Fibroblast of mammary gland (primary cell): ENCODE data around the gene SHTN1.

Experiments
- DNase-seq: peaks from one replicate; pipeline ENCODE4 v3.0.0-alpha.2; 2010; ENCODE audit warnings: low read depth
- H3K4me3 ChIP-seq: 2 replicates; pipeline ENCODE4 v1.5.1; 2011; ENCODE audit warnings: low read depth, mild to moderate bottlenecking, low read length, moderate library complexity; ENCODE audit not compliant: control insufficient read depth
- TF ChIP-seq, protein P1 (sequence below): conservative IDR thresholded peaks from 2 replicates; pipeline ENCODE4 v1.5.1; 2011; ENCODE audit warnings: low read depth, low read length, inconsistent platforms; ENCODE audit not compliant: control insufficient read depth, insufficient read depth

The SHTN1 gene, protein sequence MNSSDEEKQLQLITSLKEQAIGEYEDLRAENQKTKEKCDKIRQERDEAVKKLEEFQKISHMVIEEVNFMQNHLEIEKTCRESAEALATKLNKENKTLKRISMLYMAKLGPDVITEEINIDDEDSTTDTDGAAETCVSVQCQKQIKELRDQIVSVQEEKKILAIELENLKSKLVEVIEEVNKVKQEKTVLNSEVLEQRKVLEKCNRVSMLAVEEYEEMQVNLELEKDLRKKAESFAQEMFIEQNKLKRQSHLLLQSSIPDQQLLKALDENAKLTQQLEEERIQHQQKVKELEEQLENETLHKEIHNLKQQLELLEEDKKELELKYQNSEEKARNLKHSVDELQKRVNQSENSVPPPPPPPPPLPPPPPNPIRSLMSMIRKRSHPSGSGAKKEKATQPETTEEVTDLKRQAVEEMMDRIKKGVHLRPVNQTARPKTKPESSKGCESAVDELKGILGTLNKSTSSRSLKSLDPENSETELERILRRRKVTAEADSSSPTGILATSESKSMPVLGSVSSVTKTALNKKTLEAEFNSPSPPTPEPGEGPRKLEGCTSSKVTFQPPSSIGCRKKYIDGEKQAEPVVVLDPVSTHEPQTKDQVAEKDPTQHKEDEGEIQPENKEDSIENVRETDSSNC

GRCh38 chr10:117005026-117005526 lies at the start of gene SHTN1:
Gene SHTN1, minus strand, starts transcription at chr10:117005187. Its CDS starts 108 bp downstream, at chr10:117005079.
- peak within 1 kb of the TSS; percentile 69 for H3K4me3 ChIP-seq
- peak; percentile 39 for DNase-seq
- TF ChIP-seq, protein P1, sequence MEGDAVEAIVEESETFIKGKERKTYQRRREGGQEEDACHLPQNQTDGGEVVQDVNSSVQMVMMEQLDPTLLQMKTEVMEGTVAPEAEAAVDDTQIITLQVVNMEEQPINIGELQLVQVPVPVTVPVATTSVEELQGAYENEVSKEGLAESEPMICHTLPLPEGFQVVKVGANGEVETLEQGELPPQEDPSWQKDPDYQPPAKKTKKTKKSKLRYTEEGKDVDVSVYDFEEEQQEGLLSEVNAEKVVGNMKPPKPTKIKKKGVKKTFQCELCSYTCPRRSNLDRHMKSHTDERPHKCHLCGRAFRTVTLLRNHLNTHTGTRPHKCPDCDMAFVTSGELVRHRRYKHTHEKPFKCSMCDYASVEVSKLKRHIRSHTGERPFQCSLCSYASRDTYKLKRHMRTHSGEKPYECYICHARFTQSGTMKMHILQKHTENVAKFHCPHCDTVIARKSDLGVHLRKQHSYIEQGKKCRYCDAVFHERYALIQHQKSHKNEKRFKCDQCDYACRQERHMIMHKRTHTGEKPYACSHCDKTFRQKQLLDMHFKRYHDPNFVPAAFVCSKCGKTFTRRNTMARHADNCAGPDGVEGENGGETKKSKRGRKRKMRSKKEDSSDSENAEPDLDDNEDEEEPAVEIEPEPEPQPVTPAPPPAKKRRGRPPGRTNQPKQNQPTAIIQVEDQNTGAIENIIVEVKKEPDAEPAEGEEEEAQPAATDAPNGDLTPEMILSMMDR, result no peak

DNA sequence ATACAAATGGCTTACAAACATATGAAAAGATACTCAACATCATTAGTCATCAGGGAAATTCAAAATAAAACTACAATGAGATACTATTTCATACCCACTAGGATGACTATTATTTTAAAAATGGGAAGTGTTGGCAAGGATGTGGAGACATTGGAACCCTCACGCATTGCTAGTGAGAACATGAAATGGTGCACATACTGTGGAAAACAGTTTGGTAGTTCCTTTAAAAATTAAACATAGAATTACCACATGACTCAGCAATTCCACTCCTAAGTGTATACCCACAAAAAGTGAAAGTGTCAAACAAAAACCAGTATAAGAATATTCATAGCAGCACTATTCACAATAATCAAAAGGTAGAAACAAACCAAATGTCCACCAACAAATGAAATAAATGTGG lies 48.5 kb upstream of the SHTN1 start:
- TF ChIP-seq, protein P1, result no peak
- DNase-seq, result no peak
- no peak overlapping the region for H3K4me3 ChIP-seq

DNA sequence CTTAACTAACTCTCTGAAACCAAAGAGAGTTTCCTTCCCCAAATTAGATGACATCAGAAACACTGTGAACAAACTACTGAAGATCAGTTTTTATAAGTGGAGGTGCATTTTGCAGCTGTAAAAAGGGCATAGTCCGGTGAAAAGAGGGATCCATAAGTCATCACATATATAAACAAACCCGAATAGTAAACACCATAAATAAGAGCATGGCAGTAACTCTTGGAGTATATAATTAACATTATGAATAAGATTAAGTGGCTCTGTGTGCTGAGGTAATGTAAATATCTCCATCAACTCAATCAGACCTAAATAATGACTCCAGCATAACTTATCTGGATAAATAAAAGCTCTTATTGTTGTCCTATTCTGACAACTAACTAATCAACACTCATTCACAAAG lies 43.0 kb upstream of the SHTN1 start:
- TF ChIP-seq, protein P1, result no peak
- H3K4me3 ChIP-seq, result no peak overlapping the region
- DNase-seq, result no peak

- no peak for DNase-seq
- TF ChIP-seq, protein P1, result no peak
- no peak overlapping the region for H3K4me3 ChIP-seq
These were observed 11.3 kb upstream of the SHTN1 start for GRCh38 chr10:117016266-117016665.

- TF ChIP-seq, protein P1, result no peak
- no peak overlapping the region for H3K4me3 ChIP-seq
These were observed 9.8 kb upstream of the SHTN1 start for GRCh38 chr10:117014835-117015234.

DNA sequence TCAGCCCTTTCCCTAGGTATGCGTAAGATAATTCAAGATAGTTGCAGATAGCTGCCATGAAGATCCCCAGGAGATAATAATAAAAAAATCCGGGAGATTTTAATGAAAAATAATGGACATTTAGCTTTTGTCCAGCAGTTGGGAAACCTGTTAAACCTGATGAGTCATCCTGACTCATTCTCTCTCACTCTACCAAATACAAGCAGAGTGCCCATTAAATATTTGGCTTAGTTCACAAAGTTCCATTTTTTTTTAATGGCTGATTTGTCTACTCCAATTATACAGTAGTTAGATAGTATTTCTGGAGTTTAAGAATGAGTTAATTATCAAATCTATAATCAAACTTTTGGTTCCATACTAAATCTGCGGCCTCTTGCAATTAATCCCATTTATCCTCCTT lies 2.1 kb upstream of the SHTN1 start:
- TF ChIP-seq, protein P1, result no peak
- peak; percentile 89 for DNase-seq

More at GRCh38 chr10:117014835-117015234, 9.8 kb upstream of the SHTN1 start:
- DNase-seq, result peak; percentile 7

More for the DNA sequence above, 2.1 kb upstream of the SHTN1 start:
- no peak overlapping the region for H3K4me3 ChIP-seq
